ENCODE results near the gene GAA.

Gene GAA

GRCh38 chr17:80104321-80104955 lies 3.1 kb downstream of the GAA start:
- DNase-seq (ENCODE audit: low spot score): no peak

- DNase-seq (ENCODE audit: low spot score): no peak
These were observed 3.6 kb downstream of the GAA start for GRCh38 chr17:80104956-80105375.

DNA sequence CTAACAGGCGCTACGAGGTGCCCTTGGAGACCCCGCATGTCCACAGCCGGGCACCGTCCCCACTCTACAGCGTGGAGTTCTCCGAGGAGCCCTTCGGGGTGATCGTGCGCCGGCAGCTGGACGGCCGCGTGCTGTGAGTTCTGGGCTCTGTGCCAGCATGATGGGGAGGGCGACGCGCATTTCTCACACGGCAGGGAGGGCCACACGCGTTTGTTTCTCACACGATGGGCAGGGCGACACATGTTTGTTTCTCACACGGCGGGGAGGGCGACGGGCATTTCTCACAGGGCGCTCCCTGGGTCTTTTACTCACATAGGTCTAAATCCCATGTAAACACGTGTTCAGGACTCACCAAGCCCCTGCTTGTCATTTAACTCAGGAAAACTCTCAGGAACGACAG lies 4.4 kb downstream of the GAA start:
- DNase-seq (ENCODE audit: low spot score): no peak

DNA sequence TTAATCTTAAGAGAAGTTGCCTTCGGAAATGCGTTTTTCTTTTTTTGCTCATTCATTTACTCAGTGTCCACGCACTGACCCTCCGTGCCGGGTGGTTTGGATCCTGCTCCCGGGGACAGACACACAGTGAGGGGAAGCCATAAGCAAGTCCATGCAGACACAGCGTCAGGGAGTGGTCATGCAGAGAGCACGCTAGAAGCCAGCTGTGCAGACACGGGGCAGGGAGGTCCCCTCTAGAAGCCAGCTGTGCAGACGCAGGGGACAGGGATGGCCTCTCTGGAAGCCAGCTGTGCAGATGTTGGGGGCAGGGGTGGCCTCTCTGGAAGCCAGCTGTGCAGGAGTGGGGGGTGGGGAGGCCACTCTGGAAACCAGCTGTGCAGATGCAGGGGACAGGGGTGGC lies 4.8 kb downstream of the GAA start:
- DNase-seq (ENCODE audit: low spot score): no peak

DNA sequence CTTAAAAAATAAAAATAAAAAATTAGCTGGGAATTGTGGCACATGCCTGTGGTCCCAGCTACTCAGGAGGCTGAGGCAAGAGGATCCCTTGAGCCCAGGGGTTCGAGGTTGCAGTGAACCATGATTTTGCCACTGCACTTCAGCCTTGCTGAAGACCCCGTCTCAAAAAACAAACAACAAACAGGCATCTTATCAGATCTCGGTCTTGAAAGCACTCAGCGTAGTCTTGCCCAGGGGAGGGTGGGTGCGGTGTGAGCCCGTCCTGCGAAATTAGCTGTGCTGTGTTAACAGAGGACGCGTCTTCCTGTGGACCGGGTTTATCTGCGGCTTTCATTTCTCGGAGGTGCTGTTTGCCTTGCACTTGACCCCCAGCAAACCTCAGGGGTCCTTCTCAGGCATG lies 5.4 kb downstream of the GAA start:
- no peak for DNase-seq (ENCODE audit: low spot score)

DNA sequence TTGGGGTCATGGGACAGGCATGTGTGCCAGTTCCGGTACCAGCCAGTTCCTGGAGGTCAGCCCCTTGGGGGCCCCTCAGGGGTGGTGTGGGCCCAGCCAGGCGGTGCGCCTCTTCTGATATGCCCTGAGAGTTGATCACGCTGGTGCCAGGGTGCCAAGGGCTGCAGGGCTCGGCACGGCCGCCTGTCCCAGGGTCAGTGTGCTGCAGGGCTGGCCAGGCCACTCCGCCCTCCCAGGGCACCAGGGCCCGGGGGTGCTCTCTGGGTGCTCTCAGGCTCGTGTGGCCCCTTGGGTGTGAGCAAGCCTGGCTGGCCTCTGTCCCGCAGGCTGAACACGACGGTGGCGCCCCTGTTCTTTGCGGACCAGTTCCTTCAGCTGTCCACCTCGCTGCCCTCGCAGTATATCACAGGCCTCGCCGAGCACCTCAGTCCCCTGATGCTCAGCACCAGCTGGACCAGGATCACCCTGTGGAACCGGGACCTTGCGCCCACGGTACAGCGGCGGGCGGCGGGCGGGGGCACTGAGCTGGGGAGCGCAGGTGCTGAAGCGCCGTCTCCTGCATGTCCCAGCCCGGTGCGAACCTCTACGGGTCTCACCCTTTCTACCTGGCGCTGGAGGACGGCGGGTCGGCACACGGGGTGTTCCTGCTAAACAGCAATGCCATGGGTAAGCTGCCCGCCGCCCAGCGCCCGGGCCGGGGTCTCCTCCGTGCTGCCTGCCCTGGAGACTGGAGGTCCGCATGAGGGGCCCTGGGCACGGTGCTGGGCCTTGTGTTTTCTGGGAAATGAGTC lies 6.0 kb downstream of the GAA start:
- DNase-seq (ENCODE audit: low spot score): no peak

DNA sequence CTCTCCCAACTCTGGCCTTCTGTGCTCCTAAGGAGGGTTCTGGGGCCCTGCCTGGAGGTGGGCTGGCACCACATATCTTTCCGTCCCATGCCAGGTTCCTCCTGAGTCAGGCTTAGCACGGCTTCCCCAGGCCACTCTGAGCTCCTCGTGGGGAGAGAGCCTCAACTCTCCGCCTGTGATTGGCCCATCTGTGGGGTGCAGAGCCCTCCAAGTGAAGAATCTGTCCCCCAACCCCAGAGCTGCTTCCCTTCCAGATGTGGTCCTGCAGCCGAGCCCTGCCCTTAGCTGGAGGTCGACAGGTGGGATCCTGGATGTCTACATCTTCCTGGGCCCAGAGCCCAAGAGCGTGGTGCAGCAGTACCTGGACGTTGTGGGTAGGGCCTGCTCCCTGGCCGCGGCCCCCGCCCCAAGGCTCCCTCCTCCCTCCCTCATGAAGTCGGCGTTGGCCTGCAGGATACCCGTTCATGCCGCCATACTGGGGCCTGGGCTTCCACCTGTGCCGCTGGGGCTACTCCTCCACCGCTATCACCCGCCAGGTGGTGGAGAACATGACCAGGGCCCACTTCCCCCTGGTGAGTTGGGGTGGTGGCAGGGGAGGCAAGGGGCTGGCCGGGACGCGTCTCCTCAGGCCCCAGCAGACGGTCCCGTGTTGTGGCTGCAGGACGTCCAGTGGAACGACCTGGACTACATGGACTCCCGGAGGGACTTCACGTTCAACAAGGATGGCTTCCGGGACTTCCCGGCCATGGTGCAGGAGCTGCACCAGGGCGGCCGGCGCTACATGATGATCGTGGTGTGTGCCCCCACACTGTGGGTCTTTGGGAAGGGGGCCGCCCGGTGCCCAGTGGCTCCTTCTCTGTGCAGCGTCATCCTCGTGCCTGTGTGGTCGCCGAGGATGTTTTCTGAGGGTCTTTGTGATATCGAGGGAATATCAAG lies 6.9 kb downstream of the GAA start:
- DNase-seq (ENCODE audit: low spot score): no peak

- no peak for DNase-seq (ENCODE audit: low spot score)
These were observed 7.8 kb downstream of the GAA start for GRCh38 chr17:80109066-80109660.

GRCh38 chr17:80109713-80110446 lies 8.5 kb downstream of the GAA start:
- no peak for DNase-seq (ENCODE audit: low spot score)

GRCh38 chr17:80110447-80110812 lies 9.0 kb downstream of the GAA start:
- no peak for DNase-seq (ENCODE audit: low spot score)

GRCh38 chr17:80110927-80111701 lies 9.7 kb downstream of the GAA start:
- no peak for DNase-seq (ENCODE audit: low spot score)

GRCh38 chr17:80111702-80112470 lies 10.5 kb downstream of the GAA start:
- DNase-seq (ENCODE audit: low spot score): no peak

DNA sequence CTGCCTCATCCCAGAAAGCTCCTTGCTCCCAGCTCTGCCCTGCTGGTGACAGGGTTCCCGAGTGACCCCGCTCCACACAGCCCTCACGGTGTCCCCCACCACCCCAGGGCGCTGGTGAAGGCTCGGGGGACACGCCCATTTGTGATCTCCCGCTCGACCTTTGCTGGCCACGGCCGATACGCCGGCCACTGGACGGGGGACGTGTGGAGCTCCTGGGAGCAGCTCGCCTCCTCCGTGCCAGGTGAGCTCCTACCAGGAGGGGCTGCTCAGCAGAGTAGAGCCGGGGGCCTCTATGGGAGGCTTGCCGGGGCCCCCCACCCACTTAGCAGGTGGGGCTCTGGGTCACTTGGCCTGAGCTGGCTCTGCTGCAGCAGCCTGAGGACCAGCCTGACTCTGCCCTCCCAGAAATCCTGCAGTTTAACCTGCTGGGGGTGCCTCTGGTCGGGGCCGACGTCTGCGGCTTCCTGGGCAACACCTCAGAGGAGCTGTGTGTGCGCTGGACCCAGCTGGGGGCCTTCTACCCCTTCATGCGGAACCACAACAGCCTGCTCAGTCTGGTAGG lies 11.2 kb downstream of the GAA start:
- DNase-seq (ENCODE audit: low spot score): no peak

- no peak for DNase-seq (ENCODE audit: low spot score)
These were observed 11.7 kb downstream of the GAA start for GRCh38 chr17:80113033-80113484.

DNA sequence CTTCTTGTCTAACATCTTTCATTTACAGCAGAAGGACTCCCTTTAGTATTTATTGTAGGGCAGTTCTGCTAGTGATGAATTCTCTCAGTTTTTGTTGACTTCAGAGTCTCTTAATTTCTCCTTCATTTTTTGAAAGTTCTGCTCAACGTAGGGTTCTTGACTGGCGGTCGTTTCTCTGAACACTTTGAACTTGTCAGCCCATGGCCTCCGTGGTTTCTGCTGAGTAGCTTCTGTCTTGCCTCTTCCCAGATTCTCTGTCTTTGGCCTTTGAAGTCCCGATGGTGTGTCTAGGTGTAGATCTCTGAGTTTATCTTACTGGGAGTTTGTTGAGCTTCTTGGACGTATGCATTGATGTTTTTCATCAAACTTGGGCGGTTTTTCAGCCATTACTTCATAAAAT lies 13.4 kb downstream of the GAA start:
- no peak for DNase-seq (ENCODE audit: low spot score)

DNA sequence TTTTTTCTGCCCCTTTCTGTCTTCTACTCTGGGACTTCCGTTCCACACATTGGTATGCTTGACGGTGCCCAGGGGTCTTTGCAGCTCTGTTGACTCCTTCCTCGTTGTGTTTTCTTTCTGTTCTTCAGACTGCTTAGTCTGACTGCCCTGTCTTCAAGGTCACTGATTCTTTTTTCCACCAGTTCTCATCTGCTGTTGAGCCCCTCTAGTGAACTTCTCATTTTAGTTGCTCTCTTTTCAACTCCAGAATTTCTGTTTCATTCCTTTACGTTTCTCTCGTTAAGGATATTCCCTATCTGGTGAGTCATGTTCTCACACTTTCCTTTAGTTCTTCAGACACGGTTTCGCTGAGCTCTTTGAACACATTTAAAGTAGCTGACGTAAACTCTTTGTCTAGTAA lies 13.8 kb downstream of the GAA start:
- DNase-seq (ENCODE audit: low spot score): no peak

DNA sequence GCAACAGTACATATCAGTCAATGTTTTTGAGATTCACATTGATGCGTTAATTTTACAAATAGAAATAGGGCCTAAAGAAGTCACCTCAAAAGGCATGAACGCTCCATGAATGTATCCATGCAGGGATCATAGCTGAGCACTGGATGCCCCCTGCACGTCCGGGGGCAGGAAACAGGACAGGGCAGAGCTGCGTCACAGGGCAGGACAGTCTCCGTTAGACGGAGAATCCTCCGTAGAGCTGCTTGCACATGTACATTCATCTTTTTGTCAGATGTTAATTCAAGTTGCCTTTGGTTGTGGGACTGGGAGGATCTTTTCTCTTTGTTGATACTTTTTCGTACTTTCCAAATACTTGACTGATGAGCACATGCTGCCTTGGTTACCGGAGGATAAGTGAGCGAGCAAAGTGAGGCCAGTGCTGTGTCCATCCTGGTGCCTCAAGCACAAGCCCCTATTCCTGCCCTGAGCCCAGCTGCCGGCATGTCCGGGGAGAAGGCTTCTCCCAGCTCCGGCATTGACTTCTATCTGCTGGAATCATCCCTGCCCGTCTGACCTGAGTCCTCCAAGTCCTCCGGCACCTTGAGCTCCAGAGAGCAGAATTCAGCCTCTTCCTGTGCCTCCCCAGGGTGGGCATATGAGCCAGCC lies 15.0 kb downstream of the GAA start:
- DNase-seq (ENCODE audit: low spot score): no peak

DNA sequence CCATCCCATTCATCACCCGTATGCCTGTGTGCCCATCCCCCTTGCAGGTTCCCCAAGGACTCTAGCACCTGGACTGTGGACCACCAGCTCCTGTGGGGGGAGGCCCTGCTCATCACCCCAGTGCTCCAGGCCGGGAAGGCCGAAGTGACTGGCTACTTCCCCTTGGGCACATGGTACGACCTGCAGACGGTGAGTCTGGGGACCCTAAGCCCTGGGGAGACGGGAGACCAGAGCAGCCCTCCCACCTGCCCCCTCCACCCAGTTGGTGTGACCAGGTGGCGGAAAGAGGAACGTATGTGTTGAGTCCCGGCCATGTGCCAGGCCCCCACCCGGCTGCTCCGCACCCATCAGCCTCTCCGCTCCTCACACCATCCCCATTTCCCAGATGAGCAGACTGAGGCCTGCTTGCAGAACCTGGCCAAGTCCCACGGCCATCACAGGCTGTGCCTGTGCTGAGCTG lies 15.6 kb downstream of the GAA start:
- no peak for DNase-seq (ENCODE audit: low spot score)
